Osteoblast (primary cell): ENCODE data around the gene TNC. TPM values are rescaled to one million over a fixed set of nuclear protein-coding genes. Genes with fewer than 3 reads are reported as not detected.

Experiments used
- DNase-seq: peaks from one replicate; pipeline ENCODE4 v3.0.0; 2011; ENCODE audit warnings: low spot score, mixed read lengths; ENCODE audit not compliant: insufficient read length; ENCODE audit errors: missing footprints
- H2AFZ ChIP-seq: 2 replicates; pipeline ENCODE4 v1.6.0; 2011; ENCODE audit warnings: mild to moderate bottlenecking, low read length
- H3K27ac ChIP-seq: 2 replicates; pipeline ENCODE4 v1.5.1; 2011; ENCODE audit warnings: mild to moderate bottlenecking, low read depth, low read length, moderate library complexity
- H3K27me3 ChIP-seq: 2 replicates; pipeline ENCODE4 v1.6.0; 2012; ENCODE audit warnings: mild to moderate bottlenecking, control low read depth, inconsistent platforms, low read length, moderate library complexity; ENCODE audit not compliant: insufficient read depth
- H3K36me3 ChIP-seq: 2 replicates; pipeline ENCODE4 v1.5.1; 2011; ENCODE audit warnings: mild to moderate bottlenecking, low read length, control low read depth, moderate library complexity; ENCODE audit not compliant: insufficient read depth
- H3K4me1 ChIP-seq: 2 replicates; pipeline ENCODE4 v1.5.1; 2011; ENCODE audit warnings: mild to moderate bottlenecking, low read length, control low read depth, moderate library complexity; ENCODE audit not compliant: insufficient read depth
- H3K4me2 ChIP-seq: 2 replicates; pipeline ENCODE4 v1.6.0; 2011; ENCODE audit warnings: mild to moderate bottlenecking, low read length; ENCODE audit not compliant: insufficient read depth
- H3K4me3 ChIP-seq: fragments of 200-600 bp; sonication (generic); 3 replicates; pipeline ENCODE4 v1.5.1; 2012; ENCODE audit warnings: mild to moderate bottlenecking, low read length, inconsistent platforms; ENCODE audit not compliant: insufficient read depth
- H3K79me2 ChIP-seq: 2 replicates; pipeline ENCODE4 v1.6.0; 2012; ENCODE audit warnings: mild to moderate bottlenecking, low read length, control low read depth, inconsistent platforms; ENCODE audit not compliant: insufficient read depth
- H3K9me3 ChIP-seq: 2 replicates; pipeline ENCODE4 v1.5.1; 2011; ENCODE audit warnings: low read depth, low read length, control low read depth
- H4K20me1 ChIP-seq: 2 replicates; pipeline ENCODE4 v1.6.0; 2012; ENCODE audit warnings: mild to moderate bottlenecking, low read length, control low read depth; ENCODE audit not compliant: insufficient read depth
- CTCF ChIP-seq: IDR thresholded peaks from 2 replicates; pipeline ENCODE4 v1.5.1; 2011; ENCODE audit warnings: mild to moderate bottlenecking, low read depth, low read length, moderate library complexity; ENCODE audit errors: extremely low read depth
- total RNA-seq: library from RNA; depleted of rRNA; stranded (reverse); fragments of >200 nt; gene quantifications from 2 replicates; pipeline ENCODE4 v1.2.3, GENCODE V29; 2012

TNC gene
- total RNA-seq, 1 donor: 611 TPM

GRCh38 chr9:115162946-115163345 lies 45.0 kb upstream of the TNC start:
- H4K20me1 ChIP-seq: no peaks in the 10 kb centered on the region
- peaks cover 28% of the 10 kb centered on the region for H3K4me1 ChIP-seq
- no peaks in the 10 kb centered on the region for H3K79me2 ChIP-seq
- no peak overlapping the region for H3K4me2 ChIP-seq
- no peak overlapping the region for H2AFZ ChIP-seq
- no peak for TF ChIP-seq CTCF
- no peak overlapping the region for H3K4me3 ChIP-seq
- no peaks in the 10 kb centered on the region for H3K36me3 ChIP-seq
- no peaks in the 10 kb centered on the region for H3K27me3 ChIP-seq
- H3K9me3 ChIP-seq: peaks cover 5% of the 10 kb centered on the region
- DNase-seq: no peak
- no peak overlapping the region for H3K27ac ChIP-seq

- TF ChIP-seq CTCF: no peak
- DNase-seq: no peak
- H3K9me3 ChIP-seq: peaks cover 5% of the 10 kb centered on the region
- no peak overlapping the region for H2AFZ ChIP-seq
- H3K4me2 ChIP-seq: no peak overlapping the region
- no peaks in the 10 kb centered on the region for H3K36me3 ChIP-seq
- no peak overlapping the region for H3K27ac ChIP-seq
- peaks cover 32% of the 10 kb centered on the region for H3K4me1 ChIP-seq
- H3K79me2 ChIP-seq: no peaks in the 10 kb centered on the region
- no peaks in the 10 kb centered on the region for H3K27me3 ChIP-seq
- H4K20me1 ChIP-seq: no peaks in the 10 kb centered on the region
- H3K4me3 ChIP-seq: no peak overlapping the region
These were observed 43.5 kb upstream of the TNC start for GRCh38 chr9:115161446-115161845.

- no peak overlapping the region for H3K4me3 ChIP-seq
- H4K20me1 ChIP-seq: no peaks in the 10 kb centered on the region
- DNase-seq: peak; percentile 78
- H3K4me2 ChIP-seq: no peak overlapping the region
- H3K27ac ChIP-seq: peak overlapping the region; percentile 81
- peaks cover 22% of the 10 kb centered on the region for H3K4me1 ChIP-seq
- no peaks in the 10 kb centered on the region for H3K27me3 ChIP-seq
- TF ChIP-seq CTCF: no peak
- H3K9me3 ChIP-seq: peaks cover 5% of the 10 kb centered on the region
- no peak overlapping the region for H2AFZ ChIP-seq
- H3K79me2 ChIP-seq: no peaks in the 10 kb centered on the region
- H3K36me3 ChIP-seq: no peaks in the 10 kb centered on the region
These were observed 40.9 kb upstream of the TNC start for GRCh38 chr9:115158661-115159481.

DNA sequence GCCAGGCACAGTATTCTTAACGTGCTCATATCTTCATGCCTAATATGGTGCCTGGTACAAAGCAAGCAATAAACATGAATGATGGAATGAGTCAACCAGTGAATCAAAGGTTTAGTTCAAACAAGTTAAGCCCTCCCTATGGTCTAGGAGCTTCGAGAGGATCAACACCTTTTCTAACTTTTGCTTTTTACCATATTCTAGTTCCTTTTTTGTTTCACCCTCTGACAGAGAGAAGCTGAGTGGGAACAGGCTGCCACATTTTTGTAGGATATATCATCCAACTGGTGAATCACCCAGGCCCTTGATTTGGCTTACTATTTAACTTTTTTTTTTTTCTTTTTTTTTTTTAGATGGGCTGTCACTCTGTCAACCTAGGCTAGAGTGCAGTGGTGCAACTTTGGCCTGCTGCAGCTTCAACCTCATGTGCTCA lies 39.3 kb upstream of the TNC start:
- no peak overlapping the region for H3K4me3 ChIP-seq
- peak overlapping the region; percentile 61 for H2AFZ ChIP-seq
- H3K9me3 ChIP-seq: peaks cover 5% of the 10 kb centered on the region
- peak overlapping the region; percentile 65 for H3K4me2 ChIP-seq
- peak overlapping the region; percentile 81 for H3K27ac ChIP-seq
- no peak for TF ChIP-seq CTCF
- peak; percentile 60 for DNase-seq
- no peaks in the 10 kb centered on the region for H3K27me3 ChIP-seq
- no peaks in the 10 kb centered on the region for H4K20me1 ChIP-seq
- no peaks in the 10 kb centered on the region for H3K79me2 ChIP-seq
- H3K36me3 ChIP-seq: no peaks in the 10 kb centered on the region
- peaks cover 22% of the 10 kb centered on the region for H3K4me1 ChIP-seq
